ENCODE data around the gene A2M. TPM values are rescaled to one million over a fixed set of nuclear protein-coding genes. Genes with fewer than 3 reads are reported as not detected.

Gene A2M
- total RNA-seq, 1 experiment from 2014 or later: 1.9 TPM

DNA sequence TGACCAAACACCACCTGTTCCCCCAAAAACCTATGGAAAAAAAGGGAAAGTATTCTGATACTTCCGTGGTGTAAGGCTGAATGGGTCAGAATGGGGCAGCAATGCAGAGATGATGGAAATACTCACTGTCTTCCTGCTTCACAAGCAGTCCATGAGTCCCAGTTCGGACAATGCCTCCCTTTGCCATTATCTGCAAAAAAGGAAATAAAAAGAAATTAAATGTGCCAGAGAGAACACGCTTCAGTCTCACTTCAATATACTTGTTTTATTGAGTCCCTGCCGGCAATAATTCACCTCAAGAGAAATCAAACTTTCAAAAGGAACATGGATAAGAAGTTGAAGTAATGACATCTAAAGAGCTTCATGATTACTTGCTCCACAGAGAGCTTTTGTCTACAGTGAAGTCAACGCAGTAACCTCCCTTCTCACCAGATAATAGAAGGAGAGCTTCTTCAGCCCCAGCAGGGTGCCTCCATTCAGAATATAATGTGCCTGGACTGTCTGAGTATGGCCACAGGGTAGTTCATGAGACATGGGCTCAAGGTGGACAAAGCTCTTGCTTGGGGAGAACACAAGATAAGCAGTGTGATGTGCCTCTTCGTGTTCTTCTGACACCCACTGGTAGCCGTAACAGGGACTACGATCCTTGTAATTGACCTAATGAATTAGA, 14.6 kb downstream of the A2M start:
- POLR2A ChIA-PET: no interaction called here
- Mint-ChIP-seq H3K4me1 (no peaks in the 10 kb centered on the region), H3K36me3 (no peaks in the 10 kb centered on the region), H3K27ac (no peak overlapping the region), H3K4me3 (no peak overlapping the region), H3K9me3 (no peaks in the 10 kb centered on the region), H3K27me3 (ENCODE audit: low read depth) (no peaks in the 10 kb centered on the region)
- TF ChIP-seq GRHL2 (CRISPR knock-in tag; IDR thresholded peaks at IDR 0.05; ENCODE audit: insufficient replicate concordance, severe bottlenecking): no peak
- TF ChIP-seq, protein P1, sequence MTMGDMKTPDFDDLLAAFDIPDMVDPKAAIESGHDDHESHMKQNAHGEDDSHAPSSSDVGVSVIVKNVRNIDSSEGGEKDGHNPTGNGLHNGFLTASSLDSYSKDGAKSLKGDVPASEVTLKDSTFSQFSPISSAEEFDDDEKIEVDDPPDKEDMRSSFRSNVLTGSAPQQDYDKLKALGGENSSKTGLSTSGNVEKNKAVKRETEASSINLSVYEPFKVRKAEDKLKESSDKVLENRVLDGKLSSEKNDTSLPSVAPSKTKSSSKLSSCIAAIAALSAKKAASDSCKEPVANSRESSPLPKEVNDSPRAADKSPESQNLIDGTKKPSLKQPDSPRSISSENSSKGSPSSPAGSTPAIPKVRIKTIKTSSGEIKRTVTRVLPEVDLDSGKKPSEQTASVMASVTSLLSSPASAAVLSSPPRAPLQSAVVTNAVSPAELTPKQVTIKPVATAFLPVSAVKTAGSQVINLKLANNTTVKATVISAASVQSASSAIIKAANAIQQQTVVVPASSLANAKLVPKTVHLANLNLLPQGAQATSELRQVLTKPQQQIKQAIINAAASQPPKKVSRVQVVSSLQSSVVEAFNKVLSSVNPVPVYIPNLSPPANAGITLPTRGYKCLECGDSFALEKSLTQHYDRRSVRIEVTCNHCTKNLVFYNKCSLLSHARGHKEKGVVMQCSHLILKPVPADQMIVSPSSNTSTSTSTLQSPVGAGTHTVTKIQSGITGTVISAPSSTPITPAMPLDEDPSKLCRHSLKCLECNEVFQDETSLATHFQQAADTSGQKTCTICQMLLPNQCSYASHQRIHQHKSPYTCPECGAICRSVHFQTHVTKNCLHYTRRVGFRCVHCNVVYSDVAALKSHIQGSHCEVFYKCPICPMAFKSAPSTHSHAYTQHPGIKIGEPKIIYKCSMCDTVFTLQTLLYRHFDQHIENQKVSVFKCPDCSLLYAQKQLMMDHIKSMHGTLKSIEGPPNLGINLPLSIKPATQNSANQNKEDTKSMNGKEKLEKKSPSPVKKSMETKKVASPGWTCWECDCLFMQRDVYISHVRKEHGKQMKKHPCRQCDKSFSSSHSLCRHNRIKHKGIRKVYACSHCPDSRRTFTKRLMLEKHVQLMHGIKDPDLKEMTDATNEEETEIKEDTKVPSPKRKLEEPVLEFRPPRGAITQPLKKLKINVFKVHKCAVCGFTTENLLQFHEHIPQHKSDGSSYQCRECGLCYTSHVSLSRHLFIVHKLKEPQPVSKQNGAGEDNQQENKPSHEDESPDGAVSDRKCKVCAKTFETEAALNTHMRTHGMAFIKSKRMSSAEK (CRISPR knock-in tag; IDR thresholded peaks at IDR 0.05; ENCODE audit: borderline replicate concordance): no peak
- TF ChIP-seq, protein P2, sequence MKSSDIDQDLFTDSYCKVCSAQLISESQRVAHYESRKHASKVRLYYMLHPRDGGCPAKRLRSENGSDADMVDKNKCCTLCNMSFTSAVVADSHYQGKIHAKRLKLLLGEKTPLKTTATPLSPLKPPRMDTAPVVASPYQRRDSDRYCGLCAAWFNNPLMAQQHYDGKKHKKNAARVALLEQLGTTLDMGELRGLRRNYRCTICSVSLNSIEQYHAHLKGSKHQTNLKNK (CRISPR knock-in tag; IDR thresholded peaks at IDR 0.05): no peak
- TF ChIP-seq, protein P3, sequence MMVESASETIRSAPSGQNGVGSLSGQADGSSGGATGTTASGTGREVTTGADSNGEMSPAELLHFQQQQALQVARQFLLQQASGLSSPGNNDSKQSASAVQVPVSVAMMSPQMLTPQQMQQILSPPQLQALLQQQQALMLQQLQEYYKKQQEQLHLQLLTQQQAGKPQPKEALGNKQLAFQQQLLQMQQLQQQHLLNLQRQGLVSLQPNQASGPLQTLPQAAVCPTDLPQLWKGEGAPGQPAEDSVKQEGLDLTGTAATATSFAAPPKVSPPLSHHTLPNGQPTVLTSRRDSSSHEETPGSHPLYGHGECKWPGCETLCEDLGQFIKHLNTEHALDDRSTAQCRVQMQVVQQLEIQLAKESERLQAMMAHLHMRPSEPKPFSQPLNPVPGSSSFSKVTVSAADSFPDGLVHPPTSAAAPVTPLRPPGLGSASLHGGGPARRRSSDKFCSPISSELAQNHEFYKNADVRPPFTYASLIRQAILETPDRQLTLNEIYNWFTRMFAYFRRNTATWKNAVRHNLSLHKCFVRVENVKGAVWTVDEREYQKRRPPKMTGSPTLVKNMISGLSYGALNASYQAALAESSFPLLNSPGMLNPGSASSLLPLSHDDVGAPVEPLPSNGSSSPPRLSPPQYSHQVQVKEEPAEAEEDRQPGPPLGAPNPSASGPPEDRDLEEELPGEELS (CRISPR knock-in tag; IDR thresholded peaks at IDR 0.05): no peak
- TF ChIP-seq JUN (CRISPR knock-in tag; IDR thresholded peaks at IDR 0.05): no peak
- no peak for TF ChIP-seq TCF7 (CRISPR knock-in tag; IDR thresholded peaks at IDR 0.05; ENCODE audit: low read depth)
- CTCF ChIA-PET: interaction anchor here (1.1 to 1.2 kb wide), 2 partner anchors 36 to 51 kb away, joined by 3 read pairs; no protein-coding TSS in a partner anchor
- DNase-seq (ENCODE audit: low spot score): no peak
- ATAC-seq: no peak

DNA sequence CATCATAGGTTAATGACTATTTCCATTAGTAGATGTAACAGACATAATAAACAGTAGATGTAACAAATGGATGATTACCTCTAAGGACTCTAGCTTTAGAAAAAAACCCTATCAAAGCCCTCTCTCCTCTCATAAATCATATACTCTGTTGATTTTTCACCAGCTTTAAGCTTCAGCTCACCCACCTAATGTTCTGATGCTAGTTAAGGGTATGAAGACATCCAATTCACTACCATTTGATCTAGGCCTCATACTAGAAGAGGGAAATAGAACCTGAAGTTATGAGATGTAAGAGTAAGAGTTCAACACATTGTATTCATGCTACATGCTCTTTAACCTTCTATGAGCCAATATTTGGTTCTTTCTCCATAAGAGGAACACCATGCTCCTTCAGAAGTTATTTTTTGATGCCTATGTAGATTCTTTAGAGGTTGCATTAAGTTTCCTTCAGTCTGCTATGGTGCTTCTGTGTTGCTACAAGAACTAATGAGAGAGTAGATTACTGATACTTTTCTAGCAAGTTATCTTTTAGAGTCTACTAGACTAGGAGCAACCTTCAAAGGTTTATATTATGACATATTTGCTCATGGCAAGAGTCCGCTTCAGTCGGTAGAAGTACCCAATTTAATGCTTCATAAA, 16.0 kb downstream of the A2M start:
- H3K27ac Mint-ChIP-seq: no peak overlapping the region
- no peaks in the 10 kb centered on the region for H3K27me3 Mint-ChIP-seq (ENCODE audit: low read depth)
- CTCF ChIA-PET: no interaction called here
- no peaks in the 10 kb centered on the region for H3K9me3 Mint-ChIP-seq
- DNase-seq (ENCODE audit: low spot score) (no peak), ATAC-seq (no peak)
- TF ChIP-seq, protein P2 (CRISPR knock-in tag; IDR thresholded peaks at IDR 0.05): no peak
- TF ChIP-seq ZNF423 (CRISPR knock-in tag; IDR thresholded peaks at IDR 0.05): no peak
- no peak for TF ChIP-seq TEAD4 (CRISPR knock-in tag; IDR thresholded peaks at IDR 0.05)
- TF ChIP-seq ZBTB21 (CRISPR knock-in tag; IDR thresholded peaks at IDR 0.05; ENCODE audit: borderline replicate concordance): no peak
- TF ChIP-seq MXD4 (CRISPR knock-in tag; IDR thresholded peaks at IDR 0.05; ENCODE audit: borderline replicate concordance): no peak
- TF ChIP-seq, protein P4, sequence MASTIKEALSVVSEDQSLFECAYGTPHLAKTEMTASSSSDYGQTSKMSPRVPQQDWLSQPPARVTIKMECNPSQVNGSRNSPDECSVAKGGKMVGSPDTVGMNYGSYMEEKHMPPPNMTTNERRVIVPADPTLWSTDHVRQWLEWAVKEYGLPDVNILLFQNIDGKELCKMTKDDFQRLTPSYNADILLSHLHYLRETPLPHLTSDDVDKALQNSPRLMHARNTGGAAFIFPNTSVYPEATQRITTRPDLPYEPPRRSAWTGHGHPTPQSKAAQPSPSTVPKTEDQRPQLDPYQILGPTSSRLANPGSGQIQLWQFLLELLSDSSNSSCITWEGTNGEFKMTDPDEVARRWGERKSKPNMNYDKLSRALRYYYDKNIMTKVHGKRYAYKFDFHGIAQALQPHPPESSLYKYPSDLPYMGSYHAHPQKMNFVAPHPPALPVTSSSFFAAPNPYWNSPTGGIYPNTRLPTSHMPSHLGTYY (CRISPR knock-in tag; IDR thresholded peaks at IDR 0.05): no peak
- no peaks in the 10 kb centered on the region for H3K36me3 Mint-ChIP-seq
- H3K4me3 Mint-ChIP-seq: no peak overlapping the region
- POLR2A ChIA-PET: no interaction called here
- no peaks in the 10 kb centered on the region for H3K4me1 Mint-ChIP-seq

Data from WTC11 (cell line).